Embryonic facial prominence (tissue), 1 donor: ENCODE results near the gene ARVCF.

Experiments
- DNase-seq: peaks from one replicate; pipeline ENCODE4 v3.0.0-alpha.2; 2016; ENCODE audit errors: extremely low spot score

ARVCF gene

DNA sequence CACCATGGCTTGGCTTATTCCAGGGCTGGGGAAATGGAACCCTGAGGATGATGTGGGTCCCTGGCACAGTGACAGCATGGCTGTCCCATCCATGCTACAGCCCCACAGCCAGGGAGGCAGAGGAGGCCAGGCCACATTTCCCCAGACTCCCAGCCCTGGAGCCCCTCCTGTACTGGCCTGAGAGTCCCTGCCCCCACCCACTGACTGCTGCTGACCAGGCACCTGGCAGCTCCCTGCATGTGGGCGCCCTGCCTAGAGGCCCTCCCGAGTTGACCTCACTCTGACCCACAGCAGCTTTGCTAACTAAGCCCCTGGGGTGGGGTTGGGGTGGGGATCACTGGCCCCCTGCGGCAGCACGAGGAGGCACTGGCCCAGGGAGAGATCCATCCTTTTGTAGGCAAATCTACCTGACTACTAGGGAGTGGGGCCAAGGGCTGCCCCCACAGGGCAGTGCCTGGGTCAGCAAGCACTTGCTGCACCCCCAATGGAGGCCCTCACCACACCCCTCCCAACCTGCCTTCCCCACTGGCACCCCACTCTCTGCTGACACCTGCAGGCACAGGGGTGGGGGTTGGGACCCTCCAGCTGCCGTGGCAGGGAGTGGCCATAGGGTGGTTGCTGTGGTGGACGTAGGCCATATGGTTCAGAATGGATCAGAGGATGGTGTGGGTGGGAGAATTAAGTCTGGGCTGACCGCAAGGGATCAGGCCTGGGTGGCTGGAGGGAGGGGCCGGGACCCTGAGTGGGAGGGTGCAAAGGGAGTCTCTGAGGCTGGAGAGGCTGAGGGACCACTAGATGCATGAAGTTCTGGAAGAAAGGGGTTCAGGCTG, 17.4 kb downstream of the ARVCF start:
- DNase-seq, result no peak

DNA sequence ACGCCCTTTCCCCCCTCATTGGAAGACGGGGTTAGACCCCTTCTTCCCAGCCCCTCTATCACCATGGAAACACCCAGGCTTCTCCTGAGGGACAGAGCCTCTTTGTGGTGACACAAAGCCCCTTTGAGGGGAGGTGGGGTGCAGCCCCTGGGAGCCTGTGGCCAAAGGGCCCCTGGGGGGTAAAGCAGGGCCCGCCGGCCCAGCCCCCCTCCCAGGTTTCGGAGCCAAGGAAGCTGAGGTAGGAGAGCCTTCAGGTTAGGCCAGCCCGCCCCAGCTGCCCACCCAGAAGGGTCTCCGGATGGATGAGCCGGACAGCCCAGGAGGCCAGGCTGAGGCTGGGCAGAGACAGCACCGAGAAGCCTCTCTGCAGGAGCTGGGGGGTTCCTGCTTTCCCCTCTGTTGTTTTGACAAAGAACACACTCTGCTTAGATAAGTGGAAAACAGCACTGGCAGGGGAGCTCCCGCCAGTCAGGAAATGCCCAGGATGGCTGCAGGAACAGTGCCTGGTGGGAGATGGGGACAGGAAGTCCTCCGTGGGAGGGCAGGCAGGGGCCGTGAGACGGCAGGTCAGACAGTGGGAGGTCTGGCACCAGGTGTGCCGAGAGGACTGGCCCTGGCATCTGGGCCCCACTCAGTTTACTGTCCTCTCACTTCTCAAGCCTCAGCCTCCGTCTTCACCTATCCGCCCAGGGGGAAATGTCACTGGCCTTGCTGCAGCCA, 18.2 kb downstream of the ARVCF start:
- DNase-seq, result no peak

DNA sequence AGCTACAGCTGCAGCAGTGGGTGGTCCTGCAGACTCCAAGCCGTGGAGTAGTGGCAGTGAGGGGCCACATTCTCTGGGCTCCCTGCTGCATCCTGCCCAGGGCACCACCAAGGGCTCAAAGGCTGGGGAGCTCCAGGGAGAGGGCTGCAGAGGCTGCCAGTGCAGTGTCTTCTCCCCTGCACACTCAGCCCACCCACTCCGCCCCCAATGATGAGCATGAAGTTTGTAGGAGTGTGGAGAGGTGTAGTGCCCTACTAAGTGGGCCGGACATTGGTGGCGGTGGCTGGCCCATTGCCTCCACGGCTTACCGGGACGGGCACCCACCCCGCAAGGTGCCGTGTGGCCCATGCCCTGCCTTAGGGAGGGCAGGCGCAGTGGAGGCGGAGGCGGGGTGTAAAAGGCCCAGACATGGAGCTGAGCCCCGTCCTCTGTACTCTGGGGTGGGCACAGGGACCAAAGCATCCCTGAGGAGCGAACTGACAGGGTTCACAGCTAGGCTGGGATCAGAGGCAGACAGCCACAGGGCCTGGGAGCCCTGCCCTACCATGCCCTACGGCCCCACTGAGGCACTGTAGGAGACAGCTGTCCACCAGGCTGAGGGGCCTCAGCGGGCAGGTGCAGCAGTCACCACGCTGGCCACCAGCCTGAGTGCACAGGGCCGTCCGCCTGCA, 18.9 kb downstream of the ARVCF start:
- no peak for DNase-seq

DNA sequence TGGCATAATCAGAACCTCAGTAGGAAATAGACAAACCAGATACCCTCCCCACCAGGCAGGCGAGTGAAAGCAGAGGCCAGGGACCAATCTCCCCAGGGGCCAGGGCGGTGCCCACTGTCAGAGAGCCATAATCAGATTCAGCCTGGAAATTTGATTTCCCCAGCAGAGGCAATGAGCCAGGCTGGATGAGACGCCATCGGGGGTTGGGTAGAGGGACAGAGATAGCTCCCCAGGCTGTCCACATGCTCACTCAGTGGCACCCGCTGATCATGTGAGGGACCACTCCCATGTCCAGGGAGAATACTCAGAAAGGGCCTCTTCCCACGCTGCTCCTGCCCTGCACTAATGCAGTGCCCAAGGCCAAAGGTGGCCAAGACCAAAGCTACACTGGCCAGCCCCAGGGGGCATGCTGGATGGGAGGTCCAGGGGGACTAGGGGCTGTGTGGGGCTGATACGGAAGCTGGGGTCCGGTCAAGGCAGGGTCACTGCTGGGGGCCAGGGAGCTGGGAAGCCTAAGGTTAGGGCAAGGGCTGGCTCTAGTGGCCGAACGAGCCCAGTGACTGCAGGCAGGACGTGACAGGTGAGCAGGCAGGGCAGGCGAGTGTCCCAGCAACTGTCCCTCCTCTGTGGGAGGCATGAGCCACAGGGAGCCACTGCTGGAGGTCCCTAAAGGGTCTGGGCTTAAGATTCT, 19.8 kb downstream of the ARVCF start:
- DNase-seq, result no peak

DNA sequence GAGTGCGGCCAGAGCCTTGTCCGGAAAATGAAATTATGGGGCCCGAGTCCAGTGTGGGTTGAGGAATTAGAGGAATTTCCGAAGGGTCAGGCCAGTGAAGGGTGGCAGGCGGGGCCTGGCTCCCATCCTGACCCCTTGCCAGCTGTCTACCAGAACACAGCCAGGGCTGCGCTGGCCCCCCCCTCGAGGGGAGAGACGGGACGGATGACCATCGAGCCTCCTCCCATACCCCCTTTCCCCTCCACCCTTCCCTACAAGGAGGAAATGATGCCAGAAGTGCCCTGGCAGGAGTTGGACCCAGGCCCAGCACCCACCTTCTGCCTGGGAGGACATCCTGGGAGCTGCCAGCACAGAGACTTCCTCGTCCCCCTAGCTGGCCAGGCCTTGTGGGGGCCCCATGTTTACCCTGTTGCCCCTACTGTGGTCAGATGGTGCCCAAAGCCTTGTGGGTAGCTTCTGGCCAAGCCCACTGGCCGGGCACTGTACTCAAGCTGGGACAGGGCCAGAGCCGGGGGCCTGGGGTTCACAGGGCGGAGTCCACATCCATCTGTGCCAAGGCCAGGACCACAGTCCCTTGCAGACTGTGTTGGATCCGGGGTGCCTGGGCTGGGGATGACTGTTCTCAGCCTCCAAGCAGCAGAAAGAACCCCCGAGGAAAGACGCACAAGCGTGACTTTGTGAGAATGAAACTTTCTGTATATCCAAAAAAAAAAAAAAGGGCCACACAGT, 20.8 kb downstream of the ARVCF start:
- no peak for DNase-seq

DNA sequence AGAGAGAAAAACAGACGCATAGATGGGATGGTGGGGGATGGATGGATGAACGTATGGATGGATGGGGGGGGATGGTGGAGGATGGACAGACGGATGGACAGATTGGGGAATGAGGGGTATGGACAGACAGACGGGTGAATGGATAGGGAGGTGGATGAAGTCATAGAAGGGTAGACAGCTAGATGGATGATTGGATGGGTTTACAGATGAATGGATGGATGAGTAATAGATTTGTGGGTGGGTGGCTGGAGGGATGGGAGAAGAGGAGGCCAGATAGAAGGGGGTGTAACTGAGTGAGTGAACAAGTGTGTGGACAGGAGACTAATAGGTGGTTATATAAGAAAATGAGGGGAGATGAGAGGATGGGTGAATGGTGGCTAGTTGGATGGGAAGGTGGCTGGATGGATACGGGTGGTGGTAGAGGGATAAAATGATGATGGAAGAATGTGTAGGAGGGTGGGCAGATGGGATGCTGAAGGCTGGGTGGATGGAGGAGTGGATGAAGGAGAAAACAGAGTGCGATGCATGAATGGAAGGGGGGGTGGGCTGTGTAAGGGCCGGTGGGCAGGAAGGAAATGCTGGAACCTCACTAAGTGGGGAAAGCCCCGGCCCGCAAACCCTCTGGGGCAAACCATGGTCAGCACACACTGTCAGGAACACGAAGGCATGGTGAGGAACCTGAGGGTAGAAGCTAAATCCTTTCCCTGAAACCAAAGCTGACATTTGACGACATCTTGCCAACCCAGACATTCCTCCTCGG, 21.6 kb downstream of the ARVCF start:
- no peak for DNase-seq

DNA sequence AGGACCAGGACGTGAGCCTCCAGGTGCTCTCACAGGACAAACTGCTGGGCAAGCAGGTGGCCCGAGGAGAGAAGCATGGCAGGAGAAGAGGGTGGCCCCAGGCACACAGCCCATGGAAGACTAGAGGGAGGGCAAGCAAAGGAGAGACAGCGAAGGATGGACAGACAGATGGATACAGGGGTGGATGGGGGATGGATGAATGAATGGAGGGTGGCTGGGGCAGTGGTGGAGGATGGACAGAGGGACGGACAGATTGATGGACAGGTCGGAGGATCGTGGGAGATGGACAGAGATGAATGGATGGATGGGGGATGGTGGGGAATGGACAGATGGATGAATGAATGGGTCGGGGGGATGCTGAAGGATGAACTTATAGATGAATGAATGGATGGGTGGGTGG, 22.7 kb downstream of the ARVCF start:
- no peak for DNase-seq

DNA sequence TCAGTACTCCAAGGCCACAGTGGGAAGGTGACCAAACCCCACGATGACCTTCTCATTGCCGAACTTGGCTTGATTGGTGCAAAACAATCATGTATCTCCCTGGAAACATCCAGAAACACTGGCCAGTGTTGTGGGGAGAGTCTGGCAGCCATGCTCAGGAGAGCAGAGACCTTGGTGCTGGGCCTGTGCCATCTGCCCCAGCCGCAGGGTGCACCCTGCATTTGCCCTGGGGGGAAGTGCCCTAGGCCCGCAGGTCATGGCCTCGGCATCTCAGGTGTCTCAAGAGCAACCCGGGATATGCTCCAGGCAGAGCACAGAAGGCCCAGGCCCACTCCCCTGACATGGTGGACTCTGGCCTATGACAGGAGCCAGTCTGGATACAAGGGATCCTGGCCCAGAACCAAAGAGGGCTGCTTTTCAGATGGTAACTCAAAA, 23.7 kb downstream of the ARVCF start:
- DNase-seq, result no peak

DNA sequence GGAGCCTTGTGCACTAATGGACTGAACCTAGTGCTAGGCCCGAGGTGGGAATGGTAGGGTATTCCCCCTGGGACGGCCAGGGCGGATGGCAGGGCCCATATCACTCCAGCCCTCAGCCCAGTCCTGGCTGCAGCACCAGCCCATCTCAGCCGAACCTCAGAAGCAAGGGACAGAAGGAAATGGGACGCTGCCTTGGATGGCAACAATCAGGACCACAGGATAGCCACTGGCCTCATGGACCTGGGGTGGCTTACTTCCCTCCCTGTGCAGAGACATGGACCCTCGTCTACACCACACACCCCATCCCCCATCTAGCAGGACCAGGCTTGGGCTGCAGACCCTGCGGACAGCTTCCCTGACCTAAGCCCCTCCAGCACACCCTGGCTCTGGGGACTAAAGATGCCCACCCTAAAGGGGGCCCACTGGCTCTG, 24.1 kb downstream of the ARVCF start:
- no peak for DNase-seq

DNA sequence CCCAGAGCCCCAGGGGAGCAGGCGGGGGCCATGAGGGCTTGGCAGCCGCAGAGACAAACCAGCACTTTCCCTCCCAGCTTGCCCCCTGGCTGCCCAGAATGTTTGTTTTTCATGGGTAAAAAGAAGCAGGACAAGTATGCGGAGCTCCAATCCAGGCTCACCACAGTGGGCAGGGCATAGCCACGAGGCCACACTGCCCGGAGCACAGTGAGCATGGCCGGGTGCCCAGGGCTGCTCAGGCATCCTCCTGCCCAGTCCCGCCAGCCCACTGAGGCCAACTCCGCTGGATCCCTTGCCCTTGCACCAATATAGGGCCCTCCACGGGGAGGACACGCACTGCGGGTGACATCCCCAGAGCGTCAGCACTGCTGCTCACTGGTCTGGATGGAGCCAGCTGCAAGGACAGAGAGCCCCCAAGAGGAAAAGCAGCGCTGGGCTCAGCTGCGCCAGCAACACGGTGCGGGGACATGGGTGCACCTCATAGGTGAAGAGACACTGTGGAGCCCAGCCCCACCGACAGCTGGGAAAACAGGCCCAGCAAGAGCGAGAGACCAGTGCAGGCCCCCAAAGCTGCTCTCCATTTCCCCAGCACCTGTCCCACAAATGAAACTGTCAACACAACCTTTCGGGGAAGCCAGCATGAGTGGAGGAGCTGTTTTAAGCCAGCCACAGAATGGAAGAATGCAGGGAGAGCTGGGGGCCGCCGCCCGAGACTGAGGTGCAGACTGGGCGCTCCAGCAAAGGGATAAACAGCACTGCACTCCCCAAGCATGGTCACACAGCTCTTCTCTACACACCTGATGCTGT, 24.8 kb downstream of the ARVCF start:
- DNase-seq, result no peak

DNA sequence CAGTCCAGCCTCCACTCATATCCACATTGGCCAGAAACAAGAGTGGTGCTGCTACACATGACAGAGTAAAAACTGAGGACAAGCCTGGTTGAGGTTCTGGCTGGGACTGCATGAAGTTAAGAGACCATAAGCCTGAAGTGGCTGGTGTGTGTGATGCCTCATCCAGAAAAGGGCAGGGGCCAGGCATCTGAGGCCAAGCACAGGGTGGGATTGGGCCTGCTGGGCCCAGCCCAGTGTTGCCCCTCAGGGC, 25.3 kb downstream of the ARVCF start:
- DNase-seq, result no peak

DNA sequence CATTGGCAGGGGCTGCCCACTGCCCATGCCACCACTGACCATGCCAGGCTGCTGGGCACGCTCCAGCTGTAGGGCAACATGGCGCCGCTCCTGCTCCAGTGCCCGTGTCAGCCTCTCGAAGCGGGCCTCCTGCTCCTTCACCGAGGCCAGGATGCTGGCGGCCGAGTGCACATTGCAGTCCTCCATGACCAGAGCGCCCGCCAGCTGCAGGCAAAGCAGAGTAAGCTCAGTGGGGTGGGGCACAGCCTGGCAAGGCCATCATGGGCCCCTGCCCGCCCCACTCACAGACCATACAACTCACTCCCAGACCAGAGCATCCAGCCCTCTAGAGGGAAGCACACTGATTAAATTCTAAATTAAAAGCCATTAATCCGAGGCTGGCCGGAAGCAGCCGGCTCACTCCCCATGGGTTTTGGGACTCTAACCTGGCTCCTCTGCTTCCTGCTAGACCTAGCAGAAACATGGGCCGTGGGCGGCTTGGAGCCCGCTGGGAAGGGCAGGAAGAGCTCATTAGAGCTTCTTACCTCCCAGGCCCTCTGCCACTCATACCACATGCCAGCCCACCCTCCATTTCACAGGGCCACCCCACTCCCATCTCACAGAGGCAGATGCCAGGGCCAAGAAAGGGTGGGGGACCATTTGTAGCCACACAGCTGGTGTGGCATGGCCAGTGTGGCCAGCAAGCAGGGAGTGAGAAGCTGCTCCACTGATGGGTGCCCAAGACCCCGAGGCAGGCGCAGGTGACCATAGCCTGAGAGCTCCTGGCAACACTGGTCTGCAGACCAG, 25.8 kb downstream of the ARVCF start:
- no peak for DNase-seq

DNA sequence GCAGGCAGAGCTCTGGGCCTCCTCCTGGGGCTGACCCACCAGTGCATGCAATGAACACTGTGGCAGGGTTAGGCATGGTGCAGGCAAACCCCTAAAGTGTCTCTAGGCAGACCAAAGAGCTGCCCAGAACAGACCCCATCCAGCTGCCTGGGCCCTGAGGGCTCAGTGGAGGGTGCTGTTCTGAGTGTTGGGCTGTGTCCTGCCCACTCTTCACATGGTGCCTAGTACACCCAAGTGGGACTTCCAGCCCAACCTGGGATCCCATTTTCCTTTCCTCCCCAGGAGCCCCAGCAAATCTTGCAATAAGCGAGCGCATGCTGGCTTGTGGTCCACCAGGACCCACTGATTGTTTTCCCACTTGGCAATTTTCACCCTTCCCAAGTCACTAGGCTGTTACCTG, 26.4 kb downstream of the ARVCF start:
- DNase-seq, result no peak

DNA sequence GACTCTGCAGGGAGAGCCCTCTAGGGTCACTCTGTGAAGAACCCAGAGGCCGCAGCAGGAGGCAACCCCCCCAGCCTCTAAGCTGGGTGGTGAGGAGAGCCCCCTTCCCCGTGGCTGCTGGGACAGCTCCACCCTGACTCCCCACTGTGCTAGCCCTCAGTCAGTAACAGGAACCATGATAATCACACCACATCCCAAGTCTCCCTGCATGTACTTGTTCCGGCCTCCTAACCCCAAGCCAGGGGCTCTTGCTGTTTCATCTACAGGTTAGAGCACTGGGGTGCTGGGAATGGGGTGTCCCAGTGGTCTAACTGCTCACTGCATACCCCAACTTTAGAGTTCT, 26.9 kb downstream of the ARVCF start:
- no peak for DNase-seq

DNA sequence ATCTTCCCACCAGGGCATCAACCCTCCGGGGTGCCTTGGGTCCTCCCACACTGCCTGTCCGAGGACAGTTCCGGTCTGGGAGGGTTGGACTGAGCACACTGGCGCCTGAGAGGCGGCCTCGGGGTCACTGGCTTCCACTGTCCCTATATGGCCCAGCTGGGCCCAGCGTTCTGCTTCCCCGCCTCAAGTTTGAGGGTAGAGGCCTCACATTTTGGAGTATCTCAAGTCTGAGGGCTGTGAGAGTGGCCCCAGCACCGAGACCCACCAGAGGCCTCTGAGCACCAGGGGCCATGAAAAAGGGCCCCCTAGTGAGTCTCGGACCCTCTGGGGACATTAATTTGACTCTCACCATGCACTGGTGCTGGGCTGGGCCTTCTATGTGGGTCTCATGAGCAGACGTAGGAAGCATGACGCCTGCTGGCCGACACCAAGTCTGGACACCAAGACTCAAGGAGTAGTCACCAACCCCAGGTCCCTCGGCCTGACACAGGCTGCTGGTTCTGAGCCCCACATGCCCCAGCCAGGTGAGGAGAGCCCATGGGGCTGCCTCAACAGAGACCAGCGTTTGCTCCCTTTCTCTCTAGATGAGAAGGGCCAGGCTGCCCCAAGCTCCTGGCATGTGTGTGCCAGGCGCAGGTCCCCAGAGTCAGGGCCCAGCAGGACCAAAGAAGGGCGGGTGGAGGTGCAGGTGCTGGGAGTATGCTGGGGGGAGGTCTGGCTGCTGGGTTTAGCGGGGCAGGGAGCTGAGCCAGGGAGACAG, 27.5 kb downstream of the ARVCF start:
- no peak for DNase-seq

DNA sequence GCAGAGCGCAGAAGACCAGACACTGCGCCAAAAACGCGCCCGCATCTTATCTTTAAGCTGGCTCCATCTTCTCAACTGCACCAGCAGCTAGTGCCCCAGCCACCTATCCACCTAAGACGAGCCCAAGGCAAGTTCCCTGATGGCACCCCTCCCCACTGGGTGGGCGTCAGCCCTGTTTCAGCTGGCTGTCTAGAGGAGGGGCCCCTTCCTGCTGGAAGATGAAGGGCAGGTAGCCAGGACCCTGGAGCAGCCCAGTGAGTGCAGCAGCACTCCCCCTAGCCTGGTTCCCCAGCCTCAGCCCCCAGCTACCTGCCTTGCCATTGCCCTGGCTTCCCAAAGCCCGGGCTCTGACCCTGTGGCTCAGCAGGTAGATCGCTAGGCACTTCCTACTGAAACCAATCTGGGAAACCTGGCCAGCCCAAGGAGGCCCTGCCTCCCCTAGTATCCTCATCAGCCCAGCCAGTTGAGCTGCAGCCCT, 28.3 kb downstream of the ARVCF start:
- no peak for DNase-seq

DNA sequence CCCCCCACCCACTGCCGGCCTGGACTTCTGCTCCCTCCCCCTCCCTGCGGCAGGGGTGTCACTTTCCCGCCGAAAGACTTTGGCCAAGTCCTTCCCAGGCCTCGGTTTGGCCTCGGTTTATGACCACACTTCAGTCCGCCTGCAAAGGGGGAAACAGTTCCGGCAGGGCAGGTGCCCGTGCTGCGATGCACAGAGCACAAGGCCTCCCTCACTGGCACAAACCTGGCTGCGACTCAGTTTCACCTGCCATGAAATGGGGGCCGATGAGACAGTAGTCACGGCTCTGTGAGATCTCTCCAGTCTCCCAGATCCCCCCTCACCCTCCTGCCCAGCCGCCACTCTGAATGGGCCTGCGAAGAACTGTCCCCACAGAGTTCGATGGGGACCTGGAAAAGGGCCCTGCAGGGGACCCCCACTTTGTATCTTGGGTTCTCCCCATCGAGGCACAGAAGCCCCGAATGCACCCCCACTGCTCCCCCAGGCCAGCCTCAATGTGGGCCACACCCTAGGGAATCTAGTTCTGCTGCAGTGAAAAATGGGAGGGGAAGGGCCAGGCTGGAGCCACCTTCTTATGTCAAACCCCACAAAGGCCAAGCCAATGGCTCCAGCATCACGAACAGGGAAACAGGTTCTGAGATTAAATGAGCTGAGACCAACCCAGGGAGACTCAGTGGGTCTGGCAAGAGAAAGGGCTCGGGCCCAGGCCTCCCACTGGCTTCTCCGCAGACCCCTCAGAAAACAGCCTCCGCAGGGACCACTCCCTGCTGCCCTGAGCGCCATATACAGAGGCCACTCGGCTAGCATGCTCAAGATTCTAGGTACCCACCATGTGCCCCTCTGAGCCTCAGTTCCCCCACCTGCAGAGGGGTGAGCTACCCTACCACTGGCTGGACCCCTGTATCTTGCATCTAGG, 29.0 kb downstream of the ARVCF start:
- no peak for DNase-seq
